ENCODE results near the gene TUT1. TPM values are rescaled to one million over a fixed set of nuclear protein-coding genes. Genes with fewer than 3 reads are reported as not detected.
A peak's percentile ranks its signal among the peaks of the same experiment; 100 is the strongest.
"Not testable (repeated sequence)": the region's sequence is repeated elsewhere in the genome, so short reads cannot be mapped to it uniquely, and the experiment has no call there.

Gene TUT1
- total and polyA plus RNA-seq, 2 experiments from 2014 or later = 12.8 to 22.2 TPM

GRCh38 chr11:62553080-62553838 lies 38.1 kb downstream of the TUT1 start:
- peaks cover 45% of the 10 kb centered on the region for H3K4me1 ChIP-seq (ENCODE audit: insufficient read depth)
- Mint-ChIP-seq H3K36me3 (ENCODE audit: low read depth) (peaks cover 28% of the 10 kb centered on the region), H3K9me3 (no peaks in the 10 kb centered on the region; the same call in 1 of the 3 replicates), H3K4me1 (peaks cover 54% of the 10 kb centered on the region), H3K4me3 (peak overlapping the region; percentile 54), H3K27me3 (ENCODE audit: insufficient read depth, low read depth, poor library complexity) (peaks cover 45% of the 10 kb centered on the region), H3K27ac (peak overlapping the region; percentile 87)
- peaks cover 19% of the 10 kb centered on the region for H4K20me1 ChIP-seq (replicated peaks; ENCODE audit: insufficient read depth)
- peaks cover 44% of the 10 kb centered on the region for H3F3A ChIP-seq (replicated peaks; ENCODE audit: low read depth)
- peaks cover 8% of the 10 kb centered on the region; the same call in 1 of the 2 replicates for H3K36me3 ChIP-seq (ENCODE audit: insufficient read depth)
- H2AFZ ChIP-seq = no peak overlapping the region
- H3K27ac ChIP-seq (ENCODE audit: low read depth) = peak overlapping the region; percentile 60; the same call in 1 of the 2 replicates
- peak overlapping the region; percentile 36 for H3K4me3 ChIP-seq
- peak overlapping the region; percentile 78 for H3K4me2 ChIP-seq
- no peaks in the 10 kb centered on the region for H3K9me2 ChIP-seq (ENCODE audit: insufficient read depth)
- DNase-seq (ENCODE audit: low spot score) (peak; percentile 88), ATAC-seq (peak; percentile 46)
- H3K79me2 ChIP-seq (replicated peaks; ENCODE audit: insufficient read depth) = 0 out of 2 replicates have a peak, but pooled peaks cover under 1% of the 10 kb centered on the region
- TF ChIP-seq ZNF462 (CRISPR knock-in tag; IDR thresholded peaks at IDR 0.05) = no peak
- TF ChIP-seq CREB1 (CRISPR knock-in tag; IDR thresholded peaks at IDR 0.05; ENCODE audit: low read depth) = peak; percentile 58; the same call in 1 of the 2 replicates
- H3K27me3 ChIP-seq (ENCODE audit: insufficient read depth) = peaks cover 32% of the 10 kb centered on the region

GRCh38 chr11:62552485-62553079 lies 38.7 kb downstream of the TUT1 start:
- Mint-ChIP-seq H3K27me3 (ENCODE audit: insufficient read depth, low read depth, poor library complexity) (peaks cover 51% of the 10 kb centered on the region), H3K4me3 (peak overlapping the region; percentile 54), H3K9me3 (no peaks in the 10 kb centered on the region; the same call in 1 of the 3 replicates), H3K27ac (peak overlapping the region; percentile 87), H3K36me3 (ENCODE audit: low read depth) (peaks cover 21% of the 10 kb centered on the region), H3K4me1 (peaks cover 60% of the 10 kb centered on the region)
- ATAC-seq (peak; percentile 10), DNase-seq (ENCODE audit: low spot score) (peak; percentile 67)
- Histone ChIP-seq H3K4me3 (peak overlapping the region; percentile 36), H3K4me1 (ENCODE audit: insufficient read depth) (peaks cover 44% of the 10 kb centered on the region), H3K27ac (ENCODE audit: low read depth) (peak overlapping the region; percentile 60; the same call in 1 of the 2 replicates), H3K36me3 (ENCODE audit: insufficient read depth) (peaks cover 2% of the 10 kb centered on the region; the same call in 1 of the 2 replicates), H3F3A (replicated peaks; ENCODE audit: low read depth) (peaks cover 41% of the 10 kb centered on the region), H3K27me3 (ENCODE audit: insufficient read depth) (peaks cover 39% of the 10 kb centered on the region), H4K20me1 (replicated peaks; ENCODE audit: insufficient read depth) (peaks cover 14% of the 10 kb centered on the region), H3K9me2 (ENCODE audit: insufficient read depth) (no peaks in the 10 kb centered on the region), H3K4me2 (peak overlapping the region; percentile 78), H2AFZ (no peak overlapping the region), H3K79me2 (replicated peaks; ENCODE audit: insufficient read depth) (no peaks in the 10 kb centered on the region)
- TF ChIP-seq EZH2 (IDR thresholded peaks at IDR 0.05; ENCODE audit: low read depth, unreplicated experiment) (no peak), ZNF331 (CRISPR knock-in tag; IDR thresholded peaks at IDR 0.05; ENCODE audit: low read depth) (no peak)

- not testable (repeated sequence) for H3K27ac ChIP-seq (ENCODE audit: low read depth); H3K9me2 ChIP-seq (ENCODE audit: insufficient read depth)
- H3K27me3 Mint-ChIP-seq (ENCODE audit: insufficient read depth, low read depth, poor library complexity) = peaks cover 55% of the 10 kb centered on the region
Measured at GRCh38 chr11:62550478-62550877, 40.8 kb downstream of the TUT1 start.

More at GRCh38 chr11:62550478-62550877, 40.8 kb downstream of the TUT1 start:
- H3K36me3 Mint-ChIP-seq (ENCODE audit: low read depth); H3K79me2 ChIP-seq (replicated peaks; ENCODE audit: insufficient read depth); H4K20me1 ChIP-seq (replicated peaks; ENCODE audit: insufficient read depth); ATAC-seq; H3K4me3 Mint-ChIP-seq; H3K9me3 Mint-ChIP-seq; H3K27ac Mint-ChIP-seq; H2AFZ ChIP-seq; DNase-seq (ENCODE audit: low spot score); H3K4me2 ChIP-seq; H3K4me3 ChIP-seq; H3K36me3 ChIP-seq (ENCODE audit: insufficient read depth): not testable (repeated sequence)
- Histone ChIP-seq H3K4me1 (ENCODE audit: insufficient read depth) (peaks cover 31% of the 10 kb centered on the region), H3F3A (replicated peaks; ENCODE audit: low read depth) (peaks cover 23% of the 10 kb centered on the region), H3K27me3 (ENCODE audit: insufficient read depth) (peaks cover 60% of the 10 kb centered on the region)
- H3K4me1 Mint-ChIP-seq = peaks cover 44% of the 10 kb centered on the region

Data from GM23338 (cell line).